B cell (primary cell): Measurements from ENCODE around the gene CCDC187. TPM values are rescaled to one million over a fixed set of nuclear protein-coding genes. Genes with fewer than 3 reads are reported as not detected.

Source experiments
- ATAC-seq: fragments of 200-7000 bp; cut with Tn5 transposase; one replicate; pipeline ENCODE4 v1.10.0; 2021; ENCODE audit warnings: low read depth, mild to moderate bottlenecking, moderate number of reproducible peaks, moderate library complexity
- CTCF ChIA-PET: fragments of 350-600 bp; sonication (Branson Sonifier 250); formaldehyde crosslinking; loops from one replicate; lab custom pipeline; 2021; ENCODE audit warnings: antibody characterized with exemption, inconsistent platforms; lab: Charles Lee
- POLR2A ChIA-PET: fragments of 350-600 bp; sonication (Branson Sonifier 250); formaldehyde crosslinking; loops from one replicate; lab custom pipeline; 2021; ENCODE audit warnings: antibody characterized with exemption; lab: Charles Lee
- DNase-seq: peaks from one replicate; pipeline ENCODE4 v3.0.0; 2013
- H2AFZ ChIP-seq: 2 replicates; pipeline ENCODE4 v1.6.1; 2012; ENCODE audit warnings: mild to moderate bottlenecking, low read depth, low read length; ENCODE audit not compliant: insufficient read depth, poor library complexity, severe bottlenecking
- H3K27ac ChIP-seq, 2 donors: 1 replicate in 1 of 2; 2 replicates in 1 of 2; pipeline ENCODE4 v1.5.1; 2012 to 2013; ENCODE audit warnings: low read length in 2 of 2, mild to moderate bottlenecking in 2 of 2, moderate library complexity in 1 of 2
- H3K27me3 ChIP-seq, 4 experiments: fragments of 200-600 bp in 1 of 4; sonication (generic) in 1 of 4; replicated peaks in 1 of 4; 1 replicate in 2 of 4; 2 replicates in 2 of 4; pipeline versions ENCODE4 v1.6.1 to v1.7.0; 2013 to 2016; ENCODE audit warnings: low read length in 3 of 4, mild to moderate bottlenecking in 2 of 4, mixed read lengths in 1 of 4, moderate library complexity in 1 of 4; ENCODE audit not compliant: insufficient read depth in 4 of 4, control insufficient read depth in 3 of 4; ENCODE audit errors: control extremely low read depth in 1 of 4
- H3K36me3 ChIP-seq, 2 experiments: replicated peaks in 1 of 2; 1 replicate in 1 of 2; 2 replicates in 1 of 2; pipeline versions ENCODE4 v1.6.1 to v1.7.1; 2013; ENCODE audit warnings: low read length in 1 of 2; ENCODE audit not compliant: insufficient read depth in 2 of 2, control insufficient read depth in 1 of 2; ENCODE audit errors: control extremely low read depth in 1 of 2, extremely low read depth in 1 of 2
- H3K4me1 ChIP-seq, 2 donors: fragments of 200-600 bp in 1 of 2; sonication (generic) in 1 of 2; 1 replicate in 1 of 2; 2 replicates in 1 of 2; pipeline versions ENCODE4 v1.5.1 to v1.6.1; 2013 to 2017; ENCODE audit warnings: low read length in 2 of 2; ENCODE audit not compliant: control insufficient read depth in 2 of 2, insufficient read depth in 2 of 2
- H3K4me2 ChIP-seq: replicated peaks from 2 replicates; pipeline ENCODE3; 2012; ENCODE audit warnings: mild to moderate bottlenecking, low read depth, low read length; ENCODE audit not compliant: poor library complexity, severe bottlenecking
- H3K4me3 ChIP-seq, 5 experiments: fragments of 200-600 bp in 1 of 5; sonication (generic) in 1 of 5; 1 replicate in 3 of 5; 2 replicates in 2 of 5; pipeline versions ENCODE4 v1.5.1 to v1.7.0; 2011 to 2016; ENCODE audit warnings: low read length in 4 of 5, mild to moderate bottlenecking in 4 of 5, low read depth in 2 of 5, control low read depth in 1 of 5, moderate library complexity in 1 of 5; ENCODE audit not compliant: insufficient read depth in 1 of 5; ENCODE audit errors: control extremely low read depth in 1 of 5, extremely low read depth in 1 of 5
- H3K79me2 ChIP-seq: fragments of 200-600 bp; sonication (generic); one replicate; pipeline ENCODE4 v1.6.0; 2016; ENCODE audit warnings: low read length; ENCODE audit not compliant: control insufficient read depth, insufficient read depth
- H3K9ac ChIP-seq: fragments of 200-600 bp; sonication (generic); 2 replicates; pipeline ENCODE4 v1.6.1; 2017; ENCODE audit warnings: mild to moderate bottlenecking, low read length, moderate library complexity
- H3K9me3 ChIP-seq, 3 donors: one replicate each; pipeline versions ENCODE4 v1.6.1 to v1.7.1; 2013; ENCODE audit warnings: low read length in 2 of 3; ENCODE audit not compliant: control insufficient read depth in 2 of 3, insufficient read depth in 1 of 3; ENCODE audit errors: control extremely low read depth in 1 of 3
- H4K20me1 ChIP-seq: 2 replicates; pipeline ENCODE4 v1.6.0; 2012; ENCODE audit warnings: mild to moderate bottlenecking, low read length; ENCODE audit not compliant: insufficient read depth, control insufficient read depth, poor library complexity, severe bottlenecking
- H3K27ac Mint-ChIP-seq: one replicate; pipeline ENCODE4 v1.8.0; 2021; ENCODE audit warnings: mixed read lengths
- H3K27me3 Mint-ChIP-seq: one replicate; pipeline ENCODE4 v1.8.0; 2021; ENCODE audit warnings: mixed read lengths
- H3K4me1 Mint-ChIP-seq: one replicate; pipeline ENCODE4 v1.8.0; 2021; ENCODE audit warnings: mixed read lengths
- H3K4me3 Mint-ChIP-seq: one replicate; pipeline ENCODE4 v1.8.0; 2021; ENCODE audit warnings: mixed read lengths
- H3K9me3 Mint-ChIP-seq: one replicate; pipeline ENCODE4 v1.8.0; 2022; ENCODE audit warnings: mixed read lengths; ENCODE audit not compliant: insufficient read depth
- CTCF ChIP-seq: fragments of 200-600 bp; IDR thresholded peaks from one replicate; pipeline ENCODE4 v1.8.0; 2022; ENCODE audit warnings: antibody characterized with exemption, mild to moderate bottlenecking
- EZH2 ChIP-seq: IDR thresholded peaks from 2 replicates; pipeline ENCODE4 v1.6.1; 2012; ENCODE audit warnings: borderline replicate concordance, low read depth, mild to moderate bottlenecking, moderate library complexity, low read length; ENCODE audit not compliant: insufficient read depth, poor library complexity, severe bottlenecking
- WGBS: methylation state at CpG from one replicate; pipeline ENCODE4 v1.1.5; 2013; ENCODE audit warnings: missing lambda C conversion rate; ENCODE audit not compliant: insufficient coverage; 5-methylcytosine and 5-hydroxymethylcytosine counted together
- intact Hi-C: fragments of 100-400 bp; cut with micrococcal nuclease; formaldehyde crosslinking; loops from one replicate; pipeline ENCODE4 v1.10.0; 2022
- polyA plus RNA-seq: library from polyadenylated mRNA; depleted of rRNA; stranded (reverse); fragments of >200 nt; gene quantifications from 2 replicates; pipeline ENCODE4 v1.2.3, GENCODE V29; 2012
- total RNA-seq, 2 donors: library from RNA; stranded (reverse); fragments of 120-200 nt in 1 of 2; gene quantifications; 1 replicate in 1 of 2; 2 replicates in 1 of 2; pipeline versions ENCODE4 v1.2.3 to v1.2.4, GENCODE V29; 2013 to 2022

CCDC187 gene
- total and polyA plus RNA-seq, 2 donors (not counting 1 experiment from before 2014, with no cell fraction given) = 1.5 to 7.6 TPM

GRCh38 chr9:136268318-136268717, 35.6 kb downstream of the CCDC187 start:
- ChIA-PET CTCF (interaction anchor here (1.1 to 2.8 kb wide), 11 partner anchors 10 to 301 kb away, joined by 3 to 51 read pairs (median 8); no protein-coding TSS in a partner anchor), POLR2A (interaction anchor here (1.3 kb wide), 1 partner anchor 98 kb away, joined by 4 read pairs; no protein-coding TSS in a partner anchor)
- H3K36me3 ChIP-seq = no peaks in the 10 kb centered on the region
- peaks cover 11% of the 10 kb centered on the region for H3K4me1 Mint-ChIP-seq
- H3K27me3 Mint-ChIP-seq = peaks cover 3% of the 10 kb centered on the region
- TF ChIP-seq CTCF (no peak), EZH2 (no peak)
- no peak overlapping the region for H3K9ac ChIP-seq
- peak overlapping the region; percentile 85 for H3K4me3 Mint-ChIP-seq
- no peak overlapping the region for H2AFZ ChIP-seq
- peaks cover 0 to 6% (median 0%) of the 10 kb centered on the region in 3 donors for H3K9me3 ChIP-seq
- H4K20me1 ChIP-seq = no peaks in the 10 kb centered on the region
- ATAC-seq (no peak), DNase-seq (no peak)
- H3K4me2 ChIP-seq = no peak overlapping the region
- no peak overlapping the region for H3K27ac Mint-ChIP-seq
- whole genome bisulfite sequencing = 61% methylated on average over 3 of the region's 6 CpGs
- H3K27ac ChIP-seq = no peak overlapping the region
- H3K79me2 ChIP-seq = no peaks in the 10 kb centered on the region
- no peaks in the 10 kb centered on the region for H3K9me3 Mint-ChIP-seq
- intact Hi-C loops = no loop called here
- no peak overlapping the region for H3K4me3 ChIP-seq
- H3K27me3 ChIP-seq = no peaks in the 10 kb centered on the region
- H3K4me1 ChIP-seq = peaks cover 7 to 16% of the 10 kb centered on the region in 2 donors
